SH-SY5Y (cell line): Measurements from ENCODE around the gene KLHL28.

Experiments used
- GATA2 ChIP-seq: IDR thresholded peaks from 2 replicates; pipeline ENCODE4 v1.6.1; 2011; ENCODE audit warnings: mild to moderate bottlenecking, low read depth, low read length
- GATA3 ChIP-seq: IDR thresholded peaks from 2 replicates; pipeline ENCODE4 v1.6.1; 2011; ENCODE audit warnings: low read depth, mild to moderate bottlenecking, low read length, moderate library complexity

KLHL28 gene, protein sequence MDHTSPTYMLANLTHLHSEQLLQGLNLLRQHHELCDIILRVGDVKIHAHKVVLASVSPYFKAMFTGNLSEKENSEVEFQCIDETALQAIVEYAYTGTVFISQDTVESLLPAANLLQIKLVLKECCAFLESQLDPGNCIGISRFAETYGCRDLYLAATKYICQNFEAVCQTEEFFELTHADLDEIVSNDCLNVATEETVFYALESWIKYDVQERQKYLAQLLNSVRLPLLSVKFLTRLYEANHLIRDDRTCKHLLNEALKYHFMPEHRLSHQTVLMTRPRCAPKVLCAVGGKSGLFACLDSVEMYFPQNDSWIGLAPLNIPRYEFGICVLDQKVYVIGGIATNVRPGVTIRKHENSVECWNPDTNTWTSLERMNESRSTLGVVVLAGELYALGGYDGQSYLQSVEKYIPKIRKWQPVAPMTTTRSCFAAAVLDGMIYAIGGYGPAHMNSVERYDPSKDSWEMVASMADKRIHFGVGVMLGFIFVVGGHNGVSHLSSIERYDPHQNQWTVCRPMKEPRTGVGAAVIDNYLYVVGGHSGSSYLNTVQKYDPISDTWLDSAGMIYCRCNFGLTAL

DNA sequence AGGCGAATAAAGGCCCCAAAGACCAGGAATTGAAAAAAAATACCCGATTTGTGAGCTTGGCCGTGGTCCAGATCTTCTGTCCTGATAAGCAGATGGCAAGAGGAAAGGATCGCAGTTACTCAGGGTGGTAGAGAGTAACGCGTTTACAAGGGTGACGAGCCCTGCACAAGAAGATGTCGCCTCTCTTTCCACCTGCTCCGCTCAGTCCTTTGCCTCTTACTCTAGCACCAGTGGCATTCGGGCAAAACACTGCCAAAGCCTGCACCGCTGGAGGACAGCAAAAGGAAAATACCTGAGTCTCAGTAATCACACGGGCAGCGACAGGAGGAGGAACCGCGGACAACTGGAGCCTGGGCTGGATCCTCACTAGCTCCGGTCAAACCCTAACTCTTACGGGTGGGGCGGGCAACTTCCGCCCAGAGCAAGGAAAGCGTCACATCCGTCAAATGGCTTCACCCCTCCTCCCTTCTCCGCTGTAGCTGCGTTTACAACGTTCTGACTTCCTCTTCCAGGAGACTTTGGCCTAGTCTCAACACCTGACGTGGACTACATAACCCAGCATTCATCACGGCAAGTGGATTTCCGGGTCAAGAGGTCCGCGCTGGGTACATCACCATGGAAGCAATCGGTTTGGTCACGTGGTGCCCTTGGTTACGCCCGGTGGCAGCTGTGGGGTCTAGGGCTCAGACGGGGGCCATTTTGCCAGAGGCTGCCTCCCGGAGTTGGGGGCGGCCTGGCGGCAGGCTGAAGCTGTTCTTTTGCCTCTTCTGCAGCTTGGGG is at the start of gene KLHL28, which contains the start of gene TOGARAM1:
Gene KLHL28, minus strand, starts transcription at position 394 of the 780 bp plus-strand sequence. CDS start 16,019 bp downstream, outside the sequence.
Gene TOGARAM1, plus strand, starts transcription at position 637 of the 780 bp plus-strand sequence. CDS start 232 bp downstream, outside the sequence.
- TF ChIP-seq GATA2 (peak; percentile 84), GATA3 (peak; percentile 28; the same call in 1 of the 2 replicates)

DNA sequence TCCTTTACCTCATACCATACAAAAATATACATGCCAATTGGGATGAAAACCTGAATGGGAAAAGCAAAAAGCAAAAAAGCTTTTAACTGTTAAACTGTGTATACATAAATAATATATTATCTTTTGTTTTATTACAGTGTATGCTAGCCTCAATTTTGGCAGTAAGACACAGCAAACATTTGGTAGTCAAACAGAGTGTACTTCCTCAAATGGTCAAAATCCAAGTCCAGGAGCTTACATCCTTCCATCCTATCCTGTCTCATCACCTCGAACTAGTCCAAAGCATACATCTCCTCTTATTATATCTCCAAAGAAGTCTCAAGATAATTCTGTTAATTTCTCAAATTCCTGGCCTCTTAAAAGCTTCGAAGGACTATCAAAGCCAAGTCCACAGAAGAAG is 42.2 kb upstream of the KLHL28 start:
- TF ChIP-seq GATA3 (no peak), GATA2 (no peak)

DNA sequence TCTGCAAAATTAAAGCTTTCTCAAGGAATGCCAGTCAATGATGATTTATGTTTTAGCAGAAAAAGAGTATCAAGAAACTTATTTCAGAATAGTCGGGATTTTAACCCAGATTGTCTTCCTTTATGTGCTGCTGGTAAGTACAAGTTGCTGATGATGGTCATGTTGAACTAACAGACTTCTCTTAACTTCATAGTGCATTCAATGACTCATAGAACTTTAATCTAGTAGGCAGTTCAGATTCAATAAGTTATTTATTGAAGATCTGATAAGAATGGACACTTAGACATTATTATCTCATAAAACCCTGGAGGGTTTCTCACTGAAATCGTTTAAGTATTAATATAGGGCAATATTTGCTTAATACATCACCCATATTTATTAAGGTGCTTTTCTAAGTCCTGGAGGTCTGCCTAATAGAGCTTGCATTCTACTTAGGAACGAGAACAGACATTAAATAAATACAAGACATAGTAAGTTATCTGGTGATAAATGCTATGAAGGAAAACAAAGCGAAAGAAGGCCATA is 34.1 kb upstream of the KLHL28 start:
- no peak for TF ChIP-seq GATA3
- no peak for TF ChIP-seq GATA2

DNA sequence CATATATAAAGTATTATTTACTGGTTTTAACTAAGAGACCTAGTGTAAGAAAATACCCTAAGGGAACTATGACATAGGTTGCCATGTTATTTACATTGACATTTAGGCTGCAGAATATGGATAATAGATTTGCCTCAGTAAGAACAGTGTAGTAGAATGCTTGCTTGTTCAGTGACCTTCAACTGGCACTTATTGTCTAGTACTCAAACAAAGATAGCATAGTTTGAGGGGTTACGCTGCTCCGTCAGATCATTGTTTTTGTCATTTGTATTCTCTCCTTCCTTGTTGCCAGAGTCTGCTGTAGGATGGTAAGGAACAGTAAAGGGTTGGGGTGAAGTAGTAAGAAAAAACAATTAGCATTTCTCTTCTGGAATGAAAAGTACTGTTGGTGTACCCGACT is 33.4 kb upstream of the KLHL28 start:
- TF ChIP-seq GATA2 (no peak), GATA3 (no peak)

DNA sequence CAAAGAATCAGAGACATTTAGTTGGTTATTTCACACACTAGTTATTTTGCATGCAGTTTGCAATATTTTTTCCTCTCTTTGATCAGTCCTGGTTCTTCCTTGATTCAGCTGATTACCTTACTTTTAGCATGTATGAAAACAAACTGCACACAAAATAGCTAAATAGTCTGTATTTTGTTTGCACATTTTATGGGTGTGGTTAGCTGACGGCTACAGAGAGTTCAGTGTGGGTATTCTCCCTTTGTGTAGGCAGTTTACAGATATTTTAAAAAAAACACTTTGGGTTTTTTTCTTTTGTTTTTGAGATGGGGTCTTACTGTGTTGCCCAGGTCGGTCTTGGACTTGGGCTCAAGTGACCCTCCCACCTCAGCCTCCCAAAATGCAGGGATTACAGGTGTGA is 28.8 kb upstream of the KLHL28 start:
- TF ChIP-seq GATA3 (no peak), GATA2 (no peak)

DNA sequence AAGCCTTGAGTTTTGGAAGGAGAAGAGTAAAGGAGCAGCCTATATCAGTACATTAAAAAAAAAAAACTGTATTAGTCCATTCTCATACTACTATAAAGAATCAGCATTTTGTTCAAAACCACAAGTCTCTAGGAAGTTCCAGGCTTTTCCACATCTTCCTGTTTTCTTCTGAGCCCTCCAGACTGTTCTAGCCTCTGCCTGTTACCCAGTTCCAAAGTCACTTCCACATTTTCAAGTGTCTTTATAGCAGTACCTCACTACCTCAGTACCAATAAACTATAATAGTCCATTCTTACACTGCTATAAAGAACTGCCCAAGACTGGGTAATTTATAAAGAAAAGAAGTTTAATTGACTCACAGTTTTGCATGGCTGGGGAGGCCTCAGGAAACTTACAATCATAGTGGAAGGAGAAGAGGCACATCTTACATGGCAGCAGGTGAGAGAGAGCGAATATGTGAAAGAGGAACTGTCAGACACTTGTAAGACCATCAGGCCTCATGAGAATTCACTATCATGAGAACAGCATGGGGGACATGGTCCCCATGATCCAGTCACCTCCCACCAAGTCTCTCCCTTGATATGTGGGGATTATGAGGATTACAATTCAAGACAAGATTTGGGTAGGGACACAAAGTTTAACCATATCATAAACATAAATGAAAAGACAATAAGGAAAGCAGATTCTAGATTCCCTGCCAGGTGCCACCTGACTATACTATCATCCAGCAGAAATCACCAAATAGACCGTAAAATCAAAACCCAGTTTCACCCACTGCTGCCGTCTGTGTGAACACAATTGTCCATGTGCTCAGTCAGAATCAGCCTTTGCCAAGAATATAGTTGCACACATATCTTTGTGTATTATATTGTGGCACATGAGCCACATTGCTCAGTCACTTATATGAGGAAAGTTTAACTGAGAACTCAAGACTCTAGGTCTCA is 28.0 kb upstream of the KLHL28 start:
- TF ChIP-seq GATA3: no peak
- no peak for TF ChIP-seq GATA2

DNA sequence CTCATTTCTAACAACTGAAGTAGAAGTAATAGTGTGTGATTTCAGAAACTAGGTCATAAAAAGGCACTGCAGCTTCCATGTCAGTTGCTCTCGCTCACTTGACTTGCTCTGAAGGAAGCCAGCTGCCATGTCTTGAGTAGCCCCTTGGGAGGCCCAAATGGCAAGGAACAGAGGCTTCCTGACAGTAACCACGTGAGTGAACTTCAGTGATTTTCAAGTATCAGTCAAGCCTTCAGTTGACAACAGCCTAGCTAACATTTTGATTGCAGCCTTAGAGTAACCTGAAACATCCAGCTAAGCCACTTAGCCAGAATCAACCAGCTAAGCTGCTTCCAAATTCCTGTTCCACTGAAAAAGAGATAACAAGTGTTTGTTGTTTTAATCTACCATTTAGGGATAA is 26.9 kb upstream of the KLHL28 start:
- TF ChIP-seq GATA3 (no peak), GATA2 (no peak)

DNA sequence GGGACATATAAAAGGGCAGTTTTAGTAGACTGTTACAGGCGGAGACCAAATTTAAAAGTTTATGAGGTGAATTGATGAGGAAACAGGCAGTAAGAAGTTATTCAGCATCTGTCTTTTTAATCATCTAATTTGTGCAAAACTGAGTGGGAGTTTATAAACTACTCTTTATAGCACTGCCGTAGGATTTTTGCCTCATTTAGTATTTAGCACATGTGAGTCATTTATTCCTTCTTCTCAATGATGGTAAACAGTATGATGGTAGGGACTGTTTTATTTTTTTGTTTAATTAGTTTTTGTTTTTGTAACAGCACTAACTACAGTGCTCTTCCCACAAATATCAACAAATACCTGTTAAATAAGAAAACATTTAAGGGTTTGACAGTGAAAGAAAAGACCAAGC is 20.8 kb upstream of the KLHL28 start:
- TF ChIP-seq GATA2 (no peak), GATA3 (no peak)

DNA sequence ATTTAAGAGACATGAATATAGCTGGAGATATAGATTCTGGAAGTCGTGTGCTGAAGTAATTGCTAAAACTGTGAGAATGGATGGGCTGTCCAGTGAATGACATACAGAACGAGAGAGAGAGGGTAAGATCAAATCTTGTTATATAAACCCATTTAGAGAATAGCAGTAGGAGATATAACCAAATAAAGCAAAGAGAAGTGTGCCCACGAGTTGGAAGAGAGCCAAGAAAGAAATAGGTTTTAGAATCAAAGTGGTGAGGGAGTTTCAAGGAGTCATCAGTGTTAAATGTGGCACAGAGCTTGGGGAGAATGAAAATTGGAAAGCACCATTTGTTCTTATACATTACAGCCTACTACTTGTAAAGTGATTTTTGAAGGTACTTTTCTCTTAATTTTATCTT is 19.5 kb upstream of the KLHL28 start:
- TF ChIP-seq GATA3: no peak
- no peak for TF ChIP-seq GATA2

DNA sequence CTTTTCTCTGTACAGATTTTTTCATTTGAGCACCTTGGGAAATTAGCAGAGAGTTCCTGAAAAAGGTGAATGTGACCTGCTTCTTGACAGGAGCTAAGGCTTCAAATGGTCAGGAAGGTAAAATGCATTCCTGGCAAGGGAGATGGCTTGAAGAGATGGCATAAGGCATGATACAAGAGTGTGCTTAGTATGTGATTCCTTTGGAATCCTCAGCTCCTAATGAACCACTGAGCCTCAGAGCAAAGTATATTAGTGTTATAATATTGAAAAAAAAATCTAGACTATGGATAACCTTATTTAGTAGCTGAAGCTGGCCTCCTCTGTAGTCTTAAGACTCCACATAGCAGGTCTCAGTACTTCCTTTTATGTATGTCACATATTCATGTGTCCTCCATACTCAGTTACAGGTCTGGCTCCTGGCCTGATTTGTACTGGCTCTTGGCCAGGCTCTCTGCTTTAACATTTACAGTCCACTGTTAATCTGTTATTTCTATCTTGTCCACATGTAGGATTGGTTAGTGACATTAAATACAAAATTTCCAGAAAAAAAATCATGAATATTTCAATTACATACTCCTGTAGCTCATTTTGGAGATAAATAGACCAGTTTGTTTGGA is 18.1 kb upstream of the KLHL28 start:
- TF ChIP-seq GATA3 (no peak), GATA2 (peak; percentile 23; the same call in 1 of the 2 replicates)

DNA sequence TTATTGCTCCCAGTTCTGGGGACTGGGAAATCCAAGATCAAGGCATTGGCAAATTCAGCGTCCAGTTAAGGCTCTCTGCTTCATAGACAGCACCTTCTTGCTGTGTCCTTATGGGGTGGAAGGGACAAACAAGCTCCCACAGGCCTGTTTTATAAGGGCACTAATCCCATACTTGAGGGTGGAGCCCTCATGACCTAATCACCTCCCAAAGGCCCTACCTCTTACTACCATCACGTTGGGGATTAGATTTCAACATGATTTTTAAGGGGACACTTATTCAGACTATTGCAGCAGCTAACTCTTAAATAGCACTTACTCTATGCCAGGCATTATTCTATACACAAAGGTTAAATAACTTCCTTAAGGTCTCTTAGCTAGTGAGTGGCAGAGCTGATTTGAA is 17.5 kb upstream of the KLHL28 start:
- TF ChIP-seq GATA2 (no peak), GATA3 (no peak)

DNA sequence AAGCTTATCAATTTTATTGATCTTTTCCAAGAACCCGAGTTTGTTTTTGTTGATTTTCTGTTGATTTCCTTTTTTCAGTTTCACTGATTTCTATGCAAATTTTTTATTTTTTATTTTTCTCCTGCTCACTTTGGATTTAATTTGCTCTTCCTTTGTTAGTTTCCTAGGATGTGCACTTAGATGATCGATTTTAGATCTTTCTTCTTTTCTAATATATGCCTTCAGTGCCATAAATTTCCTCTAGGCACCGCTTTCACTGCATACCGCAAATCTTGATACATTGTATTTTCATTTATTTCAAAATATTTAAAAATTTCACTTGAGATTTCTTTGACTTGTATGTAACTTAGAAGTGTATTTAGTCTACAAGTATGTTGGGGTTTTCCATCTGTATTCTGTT is 9.7 kb upstream of the KLHL28 start:
- TF ChIP-seq GATA2 (no peak), GATA3 (no peak)

DNA sequence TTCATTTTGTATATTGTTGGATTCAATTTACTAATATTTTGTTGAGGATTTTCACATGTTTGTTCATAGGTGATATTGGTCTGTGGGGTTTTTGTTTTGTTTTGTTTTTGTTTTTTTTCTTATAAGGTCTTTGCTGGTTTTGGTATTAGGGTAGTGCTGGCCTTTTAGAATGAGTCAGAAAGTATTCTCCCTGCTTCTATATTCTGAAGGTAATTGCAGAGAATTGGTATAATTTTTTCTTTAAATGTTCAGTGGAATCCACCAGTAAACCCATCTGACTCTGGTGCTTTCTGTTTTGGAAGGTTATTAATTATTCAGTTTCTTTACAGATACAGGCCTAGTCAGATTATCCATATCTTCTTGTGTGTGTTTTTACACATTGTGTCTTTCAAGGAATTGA is 9.2 kb upstream of the KLHL28 start:
- TF ChIP-seq GATA3: no peak
- TF ChIP-seq GATA2: no peak
